Suppressor macrophage treated with lipopolysaccharide for 1 hour (primary cell): Measurements from ENCODE around the gene TUBGCP3.
"Not testable (repeated sequence)": the region's sequence is repeated elsewhere in the genome, so short reads cannot be mapped to it uniquely, and the experiment has no call there.

Experiments used
- DNase-seq, 3 donors: peaks; one replicate each; pipeline ENCODE4 v3.0.0-alpha.2; 2020 to 2022

TUBGCP3 gene

GRCh38 chr13:112525356-112525945 lies 62.5 kb downstream of the TUBGCP3 start:
- no peak for DNase-seq

GRCh38 chr13:112522578-112522977 lies 65.4 kb downstream of the TUBGCP3 start:
- no peak for DNase-seq

GRCh38 chr13:112521073-112521685 lies 66.8 kb downstream of the TUBGCP3 start:
- no peak for DNase-seq

- DNase-seq, result no peak
Observed at GRCh38 chr13:112519517-112520060, 68.4 kb downstream of the TUBGCP3 start.

GRCh38 chr13:112516218-112516617 lies 71.7 kb downstream of the TUBGCP3 start:
- no peak for DNase-seq

- no peak for DNase-seq
Observed at GRCh38 chr13:112513761-112514160, 74.2 kb downstream of the TUBGCP3 start.

GRCh38 chr13:112510987-112511685 lies 76.8 kb downstream of the TUBGCP3 start:
- DNase-seq, result no peak

GRCh38 chr13:112510002-112510780 lies 77.8 kb downstream of the TUBGCP3 start:
- peak; percentile 21 to 31 (median 30) for DNase-seq

GRCh38 chr13:112509190-112509589 lies 78.8 kb downstream of the TUBGCP3 start:
- DNase-seq, result no peak

GRCh38 chr13:112506046-112506445 lies 81.9 kb downstream of the TUBGCP3 start:
- DNase-seq, result no peak

- DNase-seq, result no peak
Observed at GRCh38 chr13:112496166-112496565, 91.8 kb downstream of the TUBGCP3 start.

- DNase-seq, result no peak
Observed at GRCh38 chr13:112495465-112495864, 92.5 kb downstream of the TUBGCP3 start.

- no peak for DNase-seq
Observed at GRCh38 chr13:112489199-112489598, 98.8 kb downstream of the TUBGCP3 start.

- DNase-seq, result not testable (repeated sequence)
Observed at GRCh38 chr13:112488343-112489050, 99.5 kb downstream of the TUBGCP3 start.

- no peak for DNase-seq
Observed at GRCh38 chr13:112487127-112487517, 100.8 kb downstream of the TUBGCP3 start.

GRCh38 chr13:112486386-112487126 lies 101.4 kb downstream of the TUBGCP3 start:
- DNase-seq, result no peak

- DNase-seq, result not testable (repeated sequence)
Observed at GRCh38 chr13:112485814-112486213, 102.1 kb downstream of the TUBGCP3 start.

- DNase-seq, result peak in 2 of 3 donors; percentile 3 to 7
Observed at GRCh38 chr13:112483299-112483698, 104.7 kb downstream of the TUBGCP3 start.

- no peak for DNase-seq
Observed at GRCh38 chr13:112481458-112481857, 106.5 kb downstream of the TUBGCP3 start.

GRCh38 chr13:112479389-112479788 lies 108.6 kb downstream of the TUBGCP3 start:
- no peak for DNase-seq

GRCh38 chr13:112477070-112477619 lies 110.8 kb downstream of the TUBGCP3 start:
- no peak for DNase-seq
